OCI-LY7 (cell line): ENCODE measurements around the gene CIC.

Source experiments
- CTCF ChIP-seq: fragments of 200-600 bp; sonication (generic); conservative IDR thresholded peaks from 2 replicates; pipeline ENCODE4 v1.5.1; 2014; ENCODE audit warnings: mild to moderate bottlenecking, antibody characterized with exemption, low read length, moderate library complexity, mixed read lengths
- EZH2phosphoT487 ChIP-seq: fragments of 200-600 bp; sonication (generic); IDR thresholded peaks from 2 replicates; pipeline ENCODE4 v1.6.1; 2018; ENCODE audit warnings: low read depth, borderline replicate concordance, mild to moderate bottlenecking, mixed run types, antibody characterized with exemption, low read length, moderate library complexity, mixed read lengths

- no peak for TF ChIP-seq CTCF
- TF ChIP-seq EZH2phosphoT487, result no peak
Observed at GRCh38 chr19:42335971-42336370, 66.9 kb downstream of the CIC start.
